Stimulated activated CD4-positive, alpha-beta T cell treated with anti-CD3 and anti-CD28 coated beads, TNF-alpha, amount 100 ng/mL, for 24 hours (primary cell): ENCODE results near the gene MAPK7.

Source experiments
- DNase-seq, 3 experiments: peaks; one replicate each; pipeline ENCODE4 v3.0.0-alpha.2; 2020; ENCODE audit warnings: low read depth in 3 of 3

The MAPK7 gene

GRCh38 chr17:19378416-19379360, at the start of gene MAPK7:
TSS of gene MAPK7 (plus strand) at chr17:19378498. CDS start at chr17:19378901, 403 bp downstream.
- DNase-seq, result no peak

GRCh38 chr17:19329136-19329535, 49.2 kb upstream of the MAPK7 start:
- DNase-seq, result no peak

- DNase-seq, result no peak
Measured at GRCh38 chr17:19329839-19330238, 48.5 kb upstream of the MAPK7 start.

- DNase-seq, result no peak
Measured at GRCh38 chr17:19330271-19330670, 48.0 kb upstream of the MAPK7 start.

GRCh38 chr17:19331134-19331533, 47.2 kb upstream of the MAPK7 start:
- DNase-seq, result no peak

- DNase-seq, result no peak
Measured at GRCh38 chr17:19331543-19332245, 46.6 kb upstream of the MAPK7 start.

GRCh38 chr17:19332371-19333131, 45.7 kb upstream of the MAPK7 start:
- peak in 1 of 3 experiments; percentile 14 for DNase-seq

- DNase-seq, result no peak
Measured at GRCh38 chr17:19333132-19333440, 45.2 kb upstream of the MAPK7 start.

- DNase-seq, result no peak
Measured at GRCh38 chr17:19333736-19334290, 44.5 kb upstream of the MAPK7 start.

GRCh38 chr17:19334331-19334730, 44.0 kb upstream of the MAPK7 start:
- DNase-seq, result no peak

- no peak for DNase-seq
Measured at GRCh38 chr17:19335951-19336631, 42.2 kb upstream of the MAPK7 start.

- no peak for DNase-seq
Measured at GRCh38 chr17:19336938-19337711, 41.2 kb upstream of the MAPK7 start.

GRCh38 chr17:19337712-19338023, 40.6 kb upstream of the MAPK7 start:
- no peak for DNase-seq

GRCh38 chr17:19338031-19338990, 40.0 kb upstream of the MAPK7 start:
- DNase-seq, result peak; percentile 32 to 63 (median 34)

GRCh38 chr17:19339341-19339815, 38.9 kb upstream of the MAPK7 start:
- DNase-seq, result no peak

- DNase-seq, result no peak
Measured at GRCh38 chr17:19341211-19341631, 37.1 kb upstream of the MAPK7 start.

- DNase-seq, result no peak
Measured at GRCh38 chr17:19341641-19342610, 36.4 kb upstream of the MAPK7 start.

- DNase-seq, result no peak
Measured at GRCh38 chr17:19342611-19343255, 35.6 kb upstream of the MAPK7 start.
